GM12878 (cell line): ENCODE results near the gene BTK. TPM values are rescaled to one million over a fixed set of nuclear protein-coding genes. Genes with fewer than 3 reads are reported as not detected.

Experiments used
- CBX5 ChIP-seq: sonication (generic); IDR thresholded peaks from 2 replicates; pipeline ENCODE4 v1.6.1; 2016; ENCODE audit warnings: low read depth, moderate library complexity, mild to moderate bottlenecking, inconsistent platforms
- ETV6 ChIP-seq, 2 experiments: fragments of 450-650 bp in 1 of 2; IDR thresholded peaks in 1 of 2; conservative IDR thresholded peaks in 1 of 2; 2 replicates each; pipeline ENCODE4 v1.6.1; 2014; ENCODE audit warnings: antibody characterized with exemption in 1 of 2, borderline replicate concordance in 1 of 2, low read depth in 1 of 2, mild to moderate bottlenecking in 1 of 2, moderate library complexity in 1 of 2
- HDGF ChIP-seq: fragments of 450-650 bp; IDR thresholded peaks from 2 replicates; pipeline ENCODE4 v1.6.1; 2016; ENCODE audit warnings: antibody characterized with exemption
- IKZF2 ChIP-seq, 2 experiments: fragments of 450-650 bp; IDR thresholded peaks; 2 replicates each; pipeline ENCODE4 v1.6.1; 2017; ENCODE audit warnings: mild to moderate bottlenecking in 2 of 2, moderate library complexity in 2 of 2
- NBN ChIP-seq: fragments of 450-650 bp; IDR thresholded peaks from 2 replicates; pipeline ENCODE4 v1.6.1; 2016
- NFIC ChIP-seq: IDR thresholded peaks from 2 replicates; pipeline ENCODE4 v1.6.1; 2012; ENCODE audit warnings: low read depth, mild to moderate bottlenecking, inconsistent platforms, low read length, moderate library complexity
- POLR2AphosphoS5 ChIP-seq: IDR thresholded peaks from 2 replicates; pipeline ENCODE4 v1.6.1; 2011; ENCODE audit warnings: mild to moderate bottlenecking, low read length, inconsistent platforms
- SMARCA5 ChIP-seq: fragments of 450-650 bp; IDR thresholded peaks from 2 replicates; pipeline ENCODE4 v1.6.1; 2017; ENCODE audit warnings: mild to moderate bottlenecking
- SP1 ChIP-seq: IDR thresholded peaks from one replicate; pipeline ENCODE4 v1.6.1; 2011; ENCODE audit warnings: low read depth, low read length
- STAT3 ChIP-seq: IDR thresholded peaks from 2 replicates; pipeline ENCODE4 v1.6.1; 2011; ENCODE audit warnings: low read depth, low read length, improper control_type of control experiment
- YBX1 ChIP-seq: fragments of 450-650 bp; IDR thresholded peaks from 2 replicates; pipeline ENCODE4 v1.6.1; 2016; ENCODE audit warnings: antibody characterized with exemption
- ZNF207 ChIP-seq: fragments of 450-650 bp; IDR thresholded peaks from 2 replicates; pipeline ENCODE4 v1.6.1; 2014; ENCODE audit warnings: antibody characterized with exemption, mild to moderate bottlenecking, borderline replicate concordance
- ZSCAN29 ChIP-seq: fragments of 450-650 bp; IDR thresholded peaks from 2 replicates; pipeline ENCODE4 v1.6.1; 2017; ENCODE audit warnings: mild to moderate bottlenecking, moderate library complexity
- polyA plus RNA-seq, 11 experiments: library from polyadenylated mRNA; depleted of rRNA in 4 of 11; unstranded in 6 of 11; stranded (reverse) in 5 of 11; fragments of >200 nt; fragmentation: Nextera tagmentation in 4 of 11; fragmentation: Illumina TruSeq in 1 of 11; extraction: Ambion mirVana in 4 of 11; extraction: Trizol in 1 of 11; gene quantifications; 1 replicate in 1 of 11; 2 replicates in 10 of 11; pipeline versions ENCODE4 v1.2.1 to v1.2.3, GENCODE V29; 2011 to 2016; ENCODE audit warnings: inconsistent platforms in 2 of 11, missing spikeins in 2 of 11, low read depth in 1 of 11
- total RNA-seq, 4 experiments: library from RNA; depleted of rRNA in 3 of 4; stranded (reverse); fragments of >200 nt in 3 of 4; fragmentation: Illumina TruSeq in 1 of 4; extraction: Trizol in 1 of 4; gene quantifications; 2 replicates each; pipeline versions ENCODE4 v1.2.1 to v1.2.3, GENCODE V29; 2013 to 2021
- TF ChIP-seq, protein P1 (sequence below): fragments of 450-650 bp; IDR thresholded peaks from 2 replicates; pipeline ENCODE4 v1.6.1; 2017; ENCODE audit warnings: mild to moderate bottlenecking, moderate library complexity
- TF ChIP-seq, protein P2 (sequence below): fragments of 450-650 bp; IDR thresholded peaks from 2 replicates; pipeline ENCODE4 v1.6.1; 2016; ENCODE audit warnings: mild to moderate bottlenecking, moderate library complexity, borderline replicate concordance

The BTK gene
- total and polyA plus RNA-seq, 10 of the 15 experiments (the other 5 are each of a cell fraction or from before 2014, with no cell fraction given): 24.0 to 154 (median 88.9) TPM

DNA sequence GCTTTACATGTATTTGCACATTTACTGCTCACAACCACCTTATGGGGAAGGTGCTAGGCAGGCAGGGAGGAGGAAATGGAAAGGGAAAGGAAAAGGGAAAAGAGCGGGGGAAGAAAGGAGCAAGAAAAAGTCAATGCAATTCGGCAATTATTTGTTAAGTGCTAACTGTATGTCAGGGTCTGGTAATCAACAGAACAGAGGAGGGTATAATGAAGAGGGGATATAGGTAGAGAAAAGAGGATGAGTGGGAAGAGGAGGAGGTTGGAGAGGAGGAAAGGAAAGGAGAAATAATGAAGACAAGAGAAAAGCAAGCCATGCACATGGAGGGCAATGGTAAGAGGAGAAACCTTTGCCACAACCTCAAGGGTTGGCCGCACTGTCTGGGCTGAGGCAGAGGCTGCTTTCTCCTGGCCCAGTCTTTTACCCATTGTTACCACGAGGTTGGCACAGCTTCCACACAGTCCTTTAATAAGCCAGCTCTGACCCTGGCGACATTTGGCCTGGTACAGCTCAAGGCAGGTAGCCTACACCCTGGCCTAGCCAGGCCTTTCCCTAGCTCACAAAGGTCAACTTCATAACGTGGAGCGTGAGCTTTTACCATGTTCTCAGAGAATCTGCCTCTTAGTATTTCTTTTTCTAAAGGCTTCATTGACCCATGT lies 836 bp downstream of the BTK start (continued):
- TF ChIP-seq, protein P1, sequence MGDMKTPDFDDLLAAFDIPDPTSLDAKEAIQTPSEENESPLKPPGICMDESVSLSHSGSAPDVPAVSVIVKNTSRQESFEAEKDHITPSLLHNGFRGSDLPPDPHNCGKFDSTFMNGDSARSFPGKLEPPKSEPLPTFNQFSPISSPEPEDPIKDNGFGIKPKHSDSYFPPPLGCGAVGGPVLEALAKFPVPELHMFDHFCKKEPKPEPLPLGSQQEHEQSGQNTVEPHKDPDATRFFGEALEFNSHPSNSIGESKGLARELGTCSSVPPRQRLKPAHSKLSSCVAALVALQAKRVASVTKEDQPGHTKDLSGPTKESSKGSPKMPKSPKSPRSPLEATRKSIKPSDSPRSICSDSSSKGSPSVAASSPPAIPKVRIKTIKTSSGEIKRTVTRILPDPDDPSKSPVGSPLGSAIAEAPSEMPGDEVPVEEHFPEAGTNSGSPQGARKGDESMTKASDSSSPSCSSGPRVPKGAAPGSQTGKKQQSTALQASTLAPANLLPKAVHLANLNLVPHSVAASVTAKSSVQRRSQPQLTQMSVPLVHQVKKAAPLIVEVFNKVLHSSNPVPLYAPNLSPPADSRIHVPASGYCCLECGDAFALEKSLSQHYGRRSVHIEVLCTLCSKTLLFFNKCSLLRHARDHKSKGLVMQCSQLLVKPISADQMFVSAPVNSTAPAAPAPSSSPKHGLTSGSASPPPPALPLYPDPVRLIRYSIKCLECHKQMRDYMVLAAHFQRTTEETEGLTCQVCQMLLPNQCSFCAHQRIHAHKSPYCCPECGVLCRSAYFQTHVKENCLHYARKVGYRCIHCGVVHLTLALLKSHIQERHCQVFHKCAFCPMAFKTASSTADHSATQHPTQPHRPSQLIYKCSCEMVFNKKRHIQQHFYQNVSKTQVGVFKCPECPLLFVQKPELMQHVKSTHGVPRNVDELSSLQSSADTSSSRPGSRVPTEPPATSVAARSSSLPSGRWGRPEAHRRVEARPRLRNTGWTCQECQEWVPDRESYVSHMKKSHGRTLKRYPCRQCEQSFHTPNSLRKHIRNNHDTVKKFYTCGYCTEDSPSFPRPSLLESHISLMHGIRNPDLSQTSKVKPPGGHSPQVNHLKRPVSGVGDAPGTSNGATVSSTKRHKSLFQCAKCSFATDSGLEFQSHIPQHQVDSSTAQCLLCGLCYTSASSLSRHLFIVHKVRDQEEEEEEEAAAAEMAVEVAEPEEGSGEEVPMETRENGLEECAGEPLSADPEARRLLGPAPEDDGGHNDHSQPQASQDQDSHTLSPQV: no peak
- TF ChIP-seq IKZF2 (IDR thresholded peaks at IDR 0.05): no peak
- TF ChIP-seq ZSCAN29: no peak
- TF ChIP-seq YBX1: no peak
- no peak for TF ChIP-seq CBX5
- no peak for TF ChIP-seq POLR2AphosphoS5
- no peak for TF ChIP-seq SP1
- TF ChIP-seq STAT3: no peak
- TF ChIP-seq, protein P2, sequence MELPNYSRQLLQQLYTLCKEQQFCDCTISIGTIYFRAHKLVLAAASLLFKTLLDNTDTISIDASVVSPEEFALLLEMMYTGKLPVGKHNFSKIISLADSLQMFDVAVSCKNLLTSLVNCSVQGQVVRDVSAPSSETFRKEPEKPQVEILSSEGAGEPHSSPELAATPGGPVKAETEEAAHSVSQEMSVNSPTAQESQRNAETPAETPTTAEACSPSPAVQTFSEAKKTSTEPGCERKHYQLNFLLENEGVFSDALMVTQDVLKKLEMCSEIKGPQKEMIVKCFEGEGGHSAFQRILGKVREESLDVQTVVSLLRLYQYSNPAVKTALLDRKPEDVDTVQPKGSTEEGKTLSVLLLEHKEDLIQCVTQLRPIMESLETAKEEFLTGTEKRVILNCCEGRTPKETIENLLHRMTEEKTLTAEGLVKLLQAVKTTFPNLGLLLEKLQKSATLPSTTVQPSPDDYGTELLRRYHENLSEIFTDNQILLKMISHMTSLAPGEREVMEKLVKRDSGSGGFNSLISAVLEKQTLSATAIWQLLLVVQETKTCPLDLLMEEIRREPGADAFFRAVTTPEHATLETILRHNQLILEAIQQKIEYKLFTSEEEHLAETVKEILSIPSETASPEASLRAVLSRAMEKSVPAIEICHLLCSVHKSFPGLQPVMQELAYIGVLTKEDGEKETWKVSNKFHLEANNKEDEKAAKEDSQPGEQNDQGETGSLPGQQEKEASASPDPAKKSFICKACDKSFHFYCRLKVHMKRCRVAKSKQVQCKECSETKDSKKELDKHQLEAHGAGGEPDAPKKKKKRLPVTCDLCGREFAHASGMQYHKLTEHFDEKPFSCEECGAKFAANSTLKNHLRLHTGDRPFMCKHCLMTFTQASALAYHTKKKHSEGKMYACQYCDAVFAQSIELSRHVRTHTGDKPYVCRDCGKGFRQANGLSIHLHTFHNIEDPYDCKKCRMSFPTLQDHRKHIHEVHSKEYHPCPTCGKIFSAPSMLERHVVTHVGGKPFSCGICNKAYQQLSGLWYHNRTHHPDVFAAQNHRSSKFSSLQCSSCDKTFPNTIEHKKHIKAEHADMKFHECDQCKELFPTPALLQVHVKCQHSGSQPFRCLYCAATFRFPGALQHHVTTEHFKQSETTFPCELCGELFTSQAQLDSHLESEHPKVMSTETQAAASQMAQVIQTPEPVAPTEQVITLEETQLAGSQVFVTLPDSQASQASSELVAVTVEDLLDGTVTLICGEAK: no peak
- TF ChIP-seq HDGF: 0 out of 2 replicates have a peak, but pooled peaks have one; percentile 17
- TF ChIP-seq ETV6 (conservative IDR thresholded peaks at IDR 0.05 in 1 of 2, IDR thresholded peaks at IDR 0.05 in 1 of 2; ENCODE audit: borderline replicate concordance in 1 of 2, low read depth in 1 of 2): no peak
- no peak for TF ChIP-seq NBN
- no peak for TF ChIP-seq NFIC
- no peak for TF ChIP-seq ZNF207
- no peak for TF ChIP-seq SMARCA5
